WI38 (cell line): ENCODE results near the gene RIPPLY3.

Experiments
- H3K4me3 ChIP-seq: 2 replicates; pipeline ENCODE4 v1.5.1; 2011; ENCODE audit warnings: low read depth, mild to moderate bottlenecking, control low read depth, low read length
- TF ChIP-seq, protein P1 (sequence below): IDR thresholded peaks from 2 replicates; pipeline ENCODE4 v1.5.1; 2012; ENCODE audit warnings: low read depth, mild to moderate bottlenecking, control low read depth, low read length

The RIPPLY3 gene

DNA sequence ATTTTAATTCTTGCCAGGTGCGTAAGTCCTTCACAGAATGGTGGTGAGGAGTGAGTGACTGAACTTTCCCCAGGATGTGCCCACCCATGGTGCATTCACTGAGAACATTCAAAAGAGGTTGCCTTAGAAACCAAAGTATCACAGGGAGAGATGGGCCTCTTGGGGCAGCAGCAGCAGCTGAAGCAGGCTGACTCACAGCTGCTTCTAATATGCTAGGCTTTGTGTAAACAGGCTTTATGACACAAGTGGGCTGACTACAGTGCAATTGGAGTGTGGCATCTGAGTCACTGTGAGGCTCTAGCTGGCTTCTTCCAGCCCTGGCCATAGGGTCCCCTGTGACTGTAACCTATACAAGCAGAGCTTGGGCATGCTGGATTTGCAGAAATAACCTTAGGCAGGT is 53.8 kb downstream of the RIPPLY3 start:
- TF ChIP-seq, protein P1, sequence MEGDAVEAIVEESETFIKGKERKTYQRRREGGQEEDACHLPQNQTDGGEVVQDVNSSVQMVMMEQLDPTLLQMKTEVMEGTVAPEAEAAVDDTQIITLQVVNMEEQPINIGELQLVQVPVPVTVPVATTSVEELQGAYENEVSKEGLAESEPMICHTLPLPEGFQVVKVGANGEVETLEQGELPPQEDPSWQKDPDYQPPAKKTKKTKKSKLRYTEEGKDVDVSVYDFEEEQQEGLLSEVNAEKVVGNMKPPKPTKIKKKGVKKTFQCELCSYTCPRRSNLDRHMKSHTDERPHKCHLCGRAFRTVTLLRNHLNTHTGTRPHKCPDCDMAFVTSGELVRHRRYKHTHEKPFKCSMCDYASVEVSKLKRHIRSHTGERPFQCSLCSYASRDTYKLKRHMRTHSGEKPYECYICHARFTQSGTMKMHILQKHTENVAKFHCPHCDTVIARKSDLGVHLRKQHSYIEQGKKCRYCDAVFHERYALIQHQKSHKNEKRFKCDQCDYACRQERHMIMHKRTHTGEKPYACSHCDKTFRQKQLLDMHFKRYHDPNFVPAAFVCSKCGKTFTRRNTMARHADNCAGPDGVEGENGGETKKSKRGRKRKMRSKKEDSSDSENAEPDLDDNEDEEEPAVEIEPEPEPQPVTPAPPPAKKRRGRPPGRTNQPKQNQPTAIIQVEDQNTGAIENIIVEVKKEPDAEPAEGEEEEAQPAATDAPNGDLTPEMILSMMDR = no peak
- no peak overlapping the region for H3K4me3 ChIP-seq

GRCh38 chr21:37061926-37062592 is 55.6 kb downstream of the RIPPLY3 start:
- TF ChIP-seq, protein P1 = no peak
- H3K4me3 ChIP-seq = no peak overlapping the region

DNA sequence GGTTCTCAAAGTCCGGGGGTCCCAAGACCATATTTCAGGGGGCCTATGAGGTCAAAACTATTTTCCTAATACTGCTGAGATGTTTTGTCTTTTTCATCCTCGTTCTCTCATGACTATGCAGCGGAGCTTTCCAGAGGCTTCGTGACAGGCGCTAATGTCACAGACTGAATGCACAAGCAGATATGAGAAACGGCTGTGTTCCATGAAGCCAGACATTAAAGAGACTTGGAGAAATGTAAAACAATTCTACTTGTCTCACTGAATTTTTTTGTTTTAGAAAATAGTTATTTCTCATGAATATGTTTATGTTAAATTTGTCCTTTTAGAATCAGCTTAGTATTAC is 56.1 kb downstream of the RIPPLY3 start:
- TF ChIP-seq, protein P1 = no peak
- no peak overlapping the region for H3K4me3 ChIP-seq

- TF ChIP-seq, protein P1 = no peak
- H3K4me3 ChIP-seq = no peak overlapping the region
These were observed 56.9 kb downstream of the RIPPLY3 start for GRCh38 chr21:37063433-37063832.

DNA sequence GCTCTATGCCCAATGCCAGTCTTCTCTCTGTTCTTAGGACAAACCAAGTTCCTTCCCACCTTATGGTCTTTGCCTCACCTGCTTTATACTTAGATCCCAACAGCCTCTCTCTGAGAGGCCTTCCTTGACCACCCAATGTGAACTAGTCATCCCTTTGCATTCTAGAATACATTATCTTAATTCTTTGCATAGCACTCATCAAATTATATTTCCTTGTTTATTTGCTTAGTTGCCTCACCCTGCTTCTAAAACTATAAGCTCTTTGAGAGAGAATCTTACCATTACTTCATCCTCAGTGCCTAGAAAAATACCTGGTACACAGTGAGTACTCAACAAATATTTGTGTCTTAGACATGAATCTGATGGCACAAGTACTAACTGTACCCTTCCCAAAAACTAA is 58.3 kb downstream of the RIPPLY3 start:
- H3K4me3 ChIP-seq = no peak overlapping the region
- TF ChIP-seq, protein P1 = no peak

GRCh38 chr21:37065561-37066177 is 59.2 kb downstream of the RIPPLY3 start:
- TF ChIP-seq, protein P1 = no peak
- no peak overlapping the region for H3K4me3 ChIP-seq
